A673 (cell line): ENCODE measurements around the gene SLC37A3. TPM values are rescaled to one million over a fixed set of nuclear protein-coding genes. Genes with fewer than 3 reads are reported as not detected.

Experiments
- BruUV-seq: library from RNA; stranded (reverse); fragments of 400-500 nt; replicated peaks from 2 replicates; lab custom pipeline; 2021; lab: Mats Ljungman, UMichigan
- CTCF ChIA-PET: fragments of 300-600 bp; sonication (Branson Sonifier 250); formaldehyde crosslinking; loops from one replicate; lab custom pipeline; 2022; ENCODE audit warnings: antibody characterized with exemption; lab: Charles Lee
- POLR2A ChIA-PET: fragments of 300-600 bp; sonication (Branson Sonifier 250); formaldehyde crosslinking; loops from one replicate; lab custom pipeline; 2022; ENCODE audit warnings: antibody characterized with exemption; ENCODE audit not compliant: low non-redundant PET; lab: Charles Lee
- DNase-seq: peaks from one replicate; pipeline ENCODE4 v3.0.0-alpha.2; 2015; ENCODE audit warnings: low spot score
- H3K27ac ChIP-seq: fragments of 200-600 bp; sonication (generic); 2 replicates; pipeline ENCODE4 v1.5.1; 2016; ENCODE audit warnings: mixed run types, low read depth, mild to moderate bottlenecking, mixed read lengths, antibody characterized with exemption, low read length; ENCODE audit not compliant: poor library complexity, severe bottlenecking
- H3K27me3 ChIP-seq: fragments of 200-600 bp; sonication (generic); replicated peaks from 2 replicates; pipeline ENCODE4 v1.6.1; 2017; ENCODE audit warnings: mixed run types, low read depth, mild to moderate bottlenecking, mixed read lengths, antibody characterized with exemption, low read length; ENCODE audit not compliant: insufficient read depth, poor library complexity
- H3K36me3 ChIP-seq: fragments of 200-600 bp; sonication (generic); 2 replicates; pipeline ENCODE4 v1.6.1; 2016; ENCODE audit warnings: mixed run types, mild to moderate bottlenecking, mixed read lengths, antibody characterized with exemption, low read length; ENCODE audit not compliant: insufficient read depth, poor library complexity, severe bottlenecking
- H3K4me1 ChIP-seq: fragments of 200-600 bp; sonication (generic); 2 replicates; pipeline ENCODE4 v1.6.1; 2017; ENCODE audit warnings: mixed run types, mild to moderate bottlenecking, mixed read lengths, antibody characterized with exemption, low read length; ENCODE audit not compliant: insufficient read depth, poor library complexity, severe bottlenecking
- H3K4me3 ChIP-seq: fragments of 200-600 bp; sonication (generic); 2 replicates; pipeline ENCODE4 v1.5.1; 2016; ENCODE audit warnings: low read depth, mixed run types, mild to moderate bottlenecking, mixed read lengths, low read length; ENCODE audit not compliant: poor library complexity, severe bottlenecking
- H3K9me3 ChIP-seq: fragments of 200-600 bp; sonication (generic); 2 replicates; pipeline ENCODE4 v1.6.1; 2016; ENCODE audit warnings: mixed run types, low read depth, mild to moderate bottlenecking, mixed read lengths, antibody characterized with exemption, low read length; ENCODE audit not compliant: poor library complexity, severe bottlenecking
- CTCF ChIP-seq: fragments of 300-800, 200-600 bp; sonication (generic); conservative IDR thresholded peaks from 2 replicates; pipeline ENCODE4 v1.5.1; 2017; ENCODE audit warnings: low read depth, mild to moderate bottlenecking, antibody characterized with exemption, low read length, moderate library complexity, mixed read lengths
- EZH2 ChIP-seq: fragments of 200-600 bp; sonication (generic); IDR thresholded peaks from 2 replicates; pipeline ENCODE4 v1.6.1; 2017; ENCODE audit warnings: borderline replicate concordance, low read depth, mild to moderate bottlenecking, mixed read lengths, antibody characterized with exemption, low read length; ENCODE audit not compliant: poor library complexity, severe bottlenecking
- intact Hi-C: fragments of 100-400 bp; cut with micrococcal nuclease; formaldehyde crosslinking; loops from one replicate; pipeline ENCODE4 v1.10.0; 2022; ENCODE audit not compliant: unreplicated experiment
- total RNA-seq: library from RNA; stranded (reverse); gene quantifications from 2 replicates; pipeline ENCODE4 v1.2.3, GENCODE V29; 2021

Gene SLC37A3
- total RNA-seq, 1 experiment from 2014 or later, result 34.7 TPM

GRCh38 chr7:140446467-140446866 is 48.1 kb upstream of the SLC37A3 start:
- ChIA-PET CTCF (no interaction called here), POLR2A (no interaction called here)
- no peaks in the 10 kb centered on the region for H3K4me1 ChIP-seq
- intact Hi-C loops, result no loop called here
- BruUV-seq, result no TSS peak
- TF ChIP-seq EZH2, result no peak
- no peaks in the 10 kb centered on the region for H3K36me3 ChIP-seq
- no peak overlapping the region for H3K27ac ChIP-seq
- no peak for DNase-seq
- no peaks in the 10 kb centered on the region for H3K27me3 ChIP-seq
- H3K4me3 ChIP-seq, result no peak overlapping the region
- no peaks in the 10 kb centered on the region for H3K9me3 ChIP-seq

- intact Hi-C loops, result no loop called here
These were observed 43.2 kb upstream of the SLC37A3 start for GRCh38 chr7:140441519-140441918.

GRCh38 chr7:140440593-140440992 is 42.3 kb upstream of the SLC37A3 start:
- ChIA-PET POLR2A (no interaction called here), CTCF (no interaction called here)
- no peaks in the 10 kb centered on the region for H3K9me3 ChIP-seq
- no peaks in the 10 kb centered on the region for H3K36me3 ChIP-seq
- H3K27ac ChIP-seq, result no peak overlapping the region
- no peak overlapping the region for H3K4me3 ChIP-seq
- BruUV-seq, result no TSS peak
- intact Hi-C loops, result no loop called here
- no peaks in the 10 kb centered on the region for H3K4me1 ChIP-seq
- H3K27me3 ChIP-seq, result no peaks in the 10 kb centered on the region
- no peak for TF ChIP-seq EZH2
- no peak for TF ChIP-seq CTCF
- no peak for DNase-seq

More at GRCh38 chr7:140441519-140441918, 43.2 kb upstream of the SLC37A3 start:
- H3K4me1 ChIP-seq, result no peaks in the 10 kb centered on the region
- ChIA-PET POLR2A (no interaction called here), CTCF (no interaction called here)
- TF ChIP-seq EZH2 (no peak), CTCF (no peak)
- no peaks in the 10 kb centered on the region for H3K36me3 ChIP-seq
- no peaks in the 10 kb centered on the region for H3K9me3 ChIP-seq
- BruUV-seq, result no TSS peak
- DNase-seq, result no peak
- H3K27ac ChIP-seq, result no peak overlapping the region
- no peaks in the 10 kb centered on the region for H3K27me3 ChIP-seq
- H3K4me3 ChIP-seq, result no peak overlapping the region

GRCh38 chr7:140439359-140439758 is 41.0 kb upstream of the SLC37A3 start:
- POLR2A ChIA-PET, result no interaction called here

More at GRCh38 chr7:140439359-140439758, 41.0 kb upstream of the SLC37A3 start:
- DNase-seq, result no peak
- Histone ChIP-seq H3K27ac (no peak overlapping the region), H3K36me3 (no peaks in the 10 kb centered on the region), H3K27me3 (no peaks in the 10 kb centered on the region), H3K9me3 (no peaks in the 10 kb centered on the region), H3K4me1 (no peaks in the 10 kb centered on the region), H3K4me3 (no peak overlapping the region)
- no TSS peak for BruUV-seq
- TF ChIP-seq CTCF (no peak), EZH2 (no peak)
- intact Hi-C loops, result no loop called here
- CTCF ChIA-PET, result no interaction called here
